ENCODE data around the gene MATN4.

GRCh38 chr20:45253261-45253660, 54.8 kb downstream of the MATN4 start:
- TF ChIP-seq EZH2 (IDR thresholded peaks at IDR 0.05; ENCODE audit: borderline replicate concordance, low read length) (no peak), CTCF (IDR thresholded peaks at IDR 0.05; ENCODE audit: low read length) (no peak)
